Placental epithelial cell (primary cell): ENCODE results near the gene CLDN5. TPM values are rescaled to one million over a fixed set of nuclear protein-coding genes. Genes with fewer than 3 reads are reported as not detected.

ENCODE experiments used
- total RNA-seq: library from RNA; depleted of rRNA; stranded (reverse); fragments of >200 nt; gene quantifications from 2 replicates; pipeline ENCODE4 v1.2.3, GENCODE V29; 2012

The CLDN5 gene
- not detected in 2 replicates for total RNA-seq

GRCh38 chr22:19524170-19525115 is at the start of gene CLDN5:
TSS of gene CLDN5 (minus strand) at chr22:19524410. CDS start at chr22:19524255, 155 bp downstream.

GRCh38 chr22:19479355-19480172 is 44.6 kb downstream of the CLDN5 start, which contains the start of gene CDC45:
TSS of gene CDC45 (plus strand) at chr22:19479920. CDS start at chr22:19479969, 49 bp downstream.

GRCh38 chr22:19478901-19479354 is 45.3 kb downstream of the CLDN5 start, which contains the start of gene UFD1:
TSS of gene UFD1 (minus strand) at chr22:19479193. CDS start at chr22:19479085, 108 bp downstream.

Other genes with a start within 250 kb of the CLDN5 start
- gene CLTCL1, start 232.7 kb downstream of the CLDN5 start, total RNA-seq, result 5.5 and 6.3 TPM in 2 replicates
- gene HIRA, start 92.7 kb downstream of the CLDN5 start, total RNA-seq, result 15.8 and 18.1 TPM in 2 replicates
- 23.9 and 27.4 TPM in 2 replicates for gene MRPL40, start 91.9 kb downstream of the CLDN5 start, total RNA-seq
- gene C22orf39, start 76.7 kb downstream of the CLDN5 start, total RNA-seq, result 9.3 and 12.2 TPM in 2 replicates
- 30.2 and 73.4 TPM in 2 replicates for gene UFD1, start 45.2 kb downstream of the CLDN5 start, total RNA-seq
- gene CDC45, start 44.5 kb downstream of the CLDN5 start, total RNA-seq, result 4.3 and 5.5 TPM in 2 replicates
- 5.6 and 10.6 TPM in 2 replicates for gene SEPTIN5, start 190.1 kb upstream of the CLDN5 start, total RNA-seq
- 0.43 and 0.79 TPM in 2 replicates for gene GP1BB, start 199.1 kb upstream of the CLDN5 start, total RNA-seq
- gene TBX1, start 236.4 kb upstream of the CLDN5 start, total RNA-seq, result 0.65 and 0.79 TPM in 2 replicates